Muscle layer of colon (tissue), 2 donors: ENCODE data around the gene THADA.
A peak's percentile ranks its signal among the peaks of the same experiment; 100 is the strongest.

Experiments used
- H3K27ac ChIP-seq: one replicate; pipeline ENCODE4 v1.7.0; 2013; ENCODE audit warnings: low read depth, mild to moderate bottlenecking, low read length, moderate library complexity
- H3K27me3 ChIP-seq, 2 donors: one replicate each; pipeline ENCODE4 v1.7.0; 2013; ENCODE audit warnings: low read length in 2 of 2, mild to moderate bottlenecking in 2 of 2; ENCODE audit not compliant: insufficient read depth in 2 of 2, control insufficient read depth in 1 of 2
- H3K36me3 ChIP-seq: one replicate; pipeline ENCODE4 v1.7.0; 2013; ENCODE audit warnings: mild to moderate bottlenecking, low read length; ENCODE audit not compliant: insufficient read depth
- H3K4me1 ChIP-seq: one replicate; pipeline ENCODE4 v1.7.0; 2013; ENCODE audit warnings: mild to moderate bottlenecking, low read length; ENCODE audit not compliant: insufficient read depth
- H3K4me3 ChIP-seq, 2 donors: one replicate each; pipeline ENCODE4 v1.7.0; 2013; ENCODE audit warnings: low read length in 2 of 2, low read depth in 1 of 2, mild to moderate bottlenecking in 1 of 2, moderate library complexity in 1 of 2
- H3K9ac ChIP-seq: one replicate; pipeline ENCODE4 v1.7.0; 2013; ENCODE audit warnings: low read length
- H3K9me3 ChIP-seq: one replicate; pipeline ENCODE4 v1.7.0; 2013; ENCODE audit warnings: mild to moderate bottlenecking, low read length
- donor health status: abdominal sarcoma.
- donor health status: Adenocarcinoma of cecum.

The THADA gene

GRCh38 chr2:43255296-43255910, 340.4 kb downstream of the THADA start:
- no peaks in the 10 kb centered on the region for H3K9me3 ChIP-seq
- H3K36me3 ChIP-seq, result no peaks in the 10 kb centered on the region
- no peak overlapping the region for H3K4me3 ChIP-seq
- H3K27me3 ChIP-seq, result no peaks in the 10 kb centered on the region
- no peak overlapping the region for H3K9ac ChIP-seq
- peak overlapping the region; percentile 43 for H3K27ac ChIP-seq
- H3K4me1 ChIP-seq, result peaks cover 26% of the 10 kb centered on the region

- no peaks in the 10 kb centered on the region for H3K9me3 ChIP-seq
Measured at GRCh38 chr2:43254331-43254730, 341.5 kb downstream of the THADA start.

GRCh38 chr2:43251171-43251731, 344.6 kb downstream of the THADA start:
- Histone ChIP-seq H3K4me3 (no peak overlapping the region), H3K4me1 (peaks cover 35% of the 10 kb centered on the region), H3K27me3 (no peaks in the 10 kb centered on the region), H3K9ac (peak overlapping the region; percentile 26), H3K9me3 (no peaks in the 10 kb centered on the region), H3K36me3 (no peaks in the 10 kb centered on the region), H3K27ac (peak overlapping the region; percentile 77)

More at GRCh38 chr2:43254331-43254730, 341.5 kb downstream of the THADA start:
- Histone ChIP-seq H3K4me3 (no peak overlapping the region), H3K36me3 (no peaks in the 10 kb centered on the region), H3K4me1 (peaks cover 35% of the 10 kb centered on the region), H3K27ac (no peak overlapping the region), H3K27me3 (no peaks in the 10 kb centered on the region), H3K9ac (no peak overlapping the region)

GRCh38 chr2:43250015-43250414, 345.8 kb downstream of the THADA start:
- peak overlapping the region; percentile 46 for H3K27ac ChIP-seq
- no peak overlapping the region for H3K9ac ChIP-seq

GRCh38 chr2:43248621-43249020, 347.2 kb downstream of the THADA start:
- Histone ChIP-seq H3K4me1 (peaks cover 24% of the 10 kb centered on the region), H3K27ac (peak overlapping the region; percentile 5), H3K9me3 (no peaks in the 10 kb centered on the region), H3K27me3 (no peaks in the 10 kb centered on the region), H3K4me3 (no peak overlapping the region), H3K9ac (no peak overlapping the region), H3K36me3 (no peaks in the 10 kb centered on the region)

More at GRCh38 chr2:43250015-43250414, 345.8 kb downstream of the THADA start:
- Histone ChIP-seq H3K36me3 (no peaks in the 10 kb centered on the region), H3K4me3 (no peak overlapping the region), H3K27me3 (no peaks in the 10 kb centered on the region), H3K4me1 (peaks cover 26% of the 10 kb centered on the region), H3K9me3 (no peaks in the 10 kb centered on the region)

- H3K9ac ChIP-seq, result no peak overlapping the region
- H3K4me3 ChIP-seq, result no peak overlapping the region
- no peaks in the 10 kb centered on the region for H3K9me3 ChIP-seq
- no peaks in the 10 kb centered on the region for H3K36me3 ChIP-seq
- no peaks in the 10 kb centered on the region for H3K27me3 ChIP-seq
- H3K4me1 ChIP-seq, result peaks cover 20% of the 10 kb centered on the region
- no peak overlapping the region for H3K27ac ChIP-seq
Measured at GRCh38 chr2:43246641-43247040, 349.2 kb downstream of the THADA start.

GRCh38 chr2:43241558-43241957, 354.3 kb downstream of the THADA start:
- H3K4me1 ChIP-seq, result no peaks in the 10 kb centered on the region
- H3K9me3 ChIP-seq, result no peaks in the 10 kb centered on the region
- no peak overlapping the region for H3K4me3 ChIP-seq
- no peak overlapping the region for H3K9ac ChIP-seq
- no peak overlapping the region for H3K27ac ChIP-seq
- H3K36me3 ChIP-seq, result no peaks in the 10 kb centered on the region
- no peaks in the 10 kb centered on the region for H3K27me3 ChIP-seq

- Histone ChIP-seq H3K9me3 (no peaks in the 10 kb centered on the region), H3K27me3 (no peaks in the 10 kb centered on the region), H3K4me3 (no peak overlapping the region), H3K4me1 (no peaks in the 10 kb centered on the region), H3K36me3 (no peaks in the 10 kb centered on the region), H3K9ac (no peak overlapping the region), H3K27ac (no peak overlapping the region)
Measured at GRCh38 chr2:43240766-43241150, 355.1 kb downstream of the THADA start.

- Histone ChIP-seq H3K9ac (no peak overlapping the region), H3K36me3 (no peaks in the 10 kb centered on the region), H3K4me1 (no peaks in the 10 kb centered on the region), H3K4me3 (no peak overlapping the region), H3K27ac (no peak overlapping the region), H3K27me3 (no peaks in the 10 kb centered on the region), H3K9me3 (no peaks in the 10 kb centered on the region)
Measured at GRCh38 chr2:43239981-43240765, 355.7 kb downstream of the THADA start.

- Histone ChIP-seq H3K9ac (no peak overlapping the region), H3K27me3 (no peaks in the 10 kb centered on the region), H3K4me1 (no peaks in the 10 kb centered on the region), H3K36me3 (no peaks in the 10 kb centered on the region), H3K9me3 (no peaks in the 10 kb centered on the region), H3K4me3 (no peak overlapping the region), H3K27ac (no peak overlapping the region)
Measured at GRCh38 chr2:43238813-43239212, 357.0 kb downstream of the THADA start.

- H3K27me3 ChIP-seq, result no peaks in the 10 kb centered on the region
- H3K4me3 ChIP-seq, result no peak overlapping the region
- no peak overlapping the region for H3K9ac ChIP-seq
- H3K36me3 ChIP-seq, result no peaks in the 10 kb centered on the region
- no peaks in the 10 kb centered on the region for H3K4me1 ChIP-seq
- no peak overlapping the region for H3K27ac ChIP-seq
- no peaks in the 10 kb centered on the region for H3K9me3 ChIP-seq
Measured at GRCh38 chr2:43238176-43238575, 357.7 kb downstream of the THADA start.
